Liver (tissue), 9 donors: Measurements from ENCODE around the gene ENPP1. TPM values are rescaled to one million over a fixed set of nuclear protein-coding genes. Genes with fewer than 3 reads are reported as not detected.

Experiments used
- DNase-seq: peaks from one replicate; pipeline ENCODE4 v3.0.0-alpha.2; 2017; ENCODE audit warnings: low spot score
- H3K27ac ChIP-seq, 2 donors: one replicate each; pipeline ENCODE4 v1.7.0; 2013; ENCODE audit warnings: inconsistent platforms in 2 of 2, low read length in 2 of 2, control low read depth in 1 of 2, low read depth in 1 of 2, mild to moderate bottlenecking in 1 of 2
- H3K27me3 ChIP-seq, 4 donors: one replicate each; pipeline versions ENCODE4 v1.6.1 to v1.7.0; 2013; ENCODE audit warnings: low read length in 3 of 4, inconsistent platforms in 1 of 4, mild to moderate bottlenecking in 1 of 4, moderate library complexity in 1 of 4; ENCODE audit not compliant: control insufficient read depth in 4 of 4, insufficient read depth in 4 of 4
- H3K36me3 ChIP-seq, 4 donors: one replicate each; pipeline versions ENCODE4 v1.6.1 to v1.7.0; 2013; ENCODE audit warnings: low read length in 3 of 4, mild to moderate bottlenecking in 3 of 4, low read depth in 1 of 4, moderate library complexity in 1 of 4; ENCODE audit not compliant: control insufficient read depth in 4 of 4, insufficient read depth in 3 of 4
- H3K4me1 ChIP-seq, 4 donors: one replicate each; pipeline versions ENCODE4 v1.6.1 to v1.7.0; 2013; ENCODE audit warnings: low read length in 3 of 4, mild to moderate bottlenecking in 3 of 4, moderate library complexity in 1 of 4; ENCODE audit not compliant: control insufficient read depth in 4 of 4, insufficient read depth in 4 of 4
- H3K4me3 ChIP-seq, 3 donors: one replicate each; pipeline versions ENCODE4 v1.6.1 to v1.7.0; 2013; ENCODE audit warnings: low read length in 3 of 3, control low read depth in 1 of 3, low read depth in 1 of 3, mild to moderate bottlenecking in 1 of 3
- H3K9ac ChIP-seq, 2 donors: one replicate each; pipeline ENCODE4 v1.7.0; 2013; ENCODE audit warnings: low read length in 2 of 2, mild to moderate bottlenecking in 2 of 2, moderate library complexity in 2 of 2, control low read depth in 1 of 2, low read depth in 1 of 2
- H3K9me3 ChIP-seq, 4 donors: one replicate each; pipeline versions ENCODE4 v1.6.1 to v1.7.0; 2013; ENCODE audit warnings: low read length in 3 of 4; ENCODE audit not compliant: control insufficient read depth in 4 of 4
- ATF3 ChIP-seq: IDR thresholded peaks from 2 replicates; pipeline ENCODE4 v1.6.1; 2016; ENCODE audit warnings: antibody characterized with exemption
- EGR1 ChIP-seq, 2 donors: IDR thresholded peaks; 2 replicates each; pipeline ENCODE4 v1.6.1; 2016 to 2018; ENCODE audit warnings: antibody characterized with exemption in 2 of 2, low read depth in 2 of 2
- FOXA1 ChIP-seq: IDR thresholded peaks from 2 replicates; pipeline ENCODE4 v1.6.1; 2016; ENCODE audit warnings: antibody characterized with exemption
- FOXA2 ChIP-seq: IDR thresholded peaks from 2 replicates; pipeline ENCODE4 v1.6.1; 2016; ENCODE audit warnings: antibody characterized with exemption
- GABPA ChIP-seq, 2 donors: IDR thresholded peaks in 1 of 2; conservative IDR thresholded peaks in 1 of 2; 2 replicates each; pipeline ENCODE4 v1.6.1; 2016; ENCODE audit warnings: antibody characterized with exemption in 2 of 2, mild to moderate bottlenecking in 1 of 2, moderate library complexity in 1 of 2
- HNF4A ChIP-seq, 2 donors: conservative IDR thresholded peaks; 2 replicates each; pipeline ENCODE4 v1.6.1; 2016; ENCODE audit warnings: antibody characterized with exemption in 2 of 2, mild to moderate bottlenecking in 2 of 2
- HNF4G ChIP-seq: IDR thresholded peaks from 2 replicates; pipeline ENCODE4 v1.6.1; 2016; ENCODE audit warnings: antibody characterized with exemption
- JUND ChIP-seq, 2 donors: IDR thresholded peaks; 2 replicates each; pipeline ENCODE4 v1.6.1; 2016; ENCODE audit warnings: antibody characterized with exemption in 2 of 2
- NR2F2 ChIP-seq: IDR thresholded peaks from 2 replicates; pipeline ENCODE4 v1.6.1; 2016; ENCODE audit warnings: antibody characterized with exemption
- RAD21 ChIP-seq, 2 donors: IDR thresholded peaks; 2 replicates each; pipeline ENCODE4 v1.6.1; 2016; ENCODE audit warnings: antibody characterized with exemption in 2 of 2, mild to moderate bottlenecking in 2 of 2
- SP1 ChIP-seq: IDR thresholded peaks from 2 replicates; pipeline ENCODE4 v1.6.1; 2018; ENCODE audit warnings: antibody characterized with exemption, mild to moderate bottlenecking
- YY1 ChIP-seq: IDR thresholded peaks from 2 replicates; pipeline ENCODE4 v1.6.1; 2016; ENCODE audit warnings: antibody characterized with exemption, mild to moderate bottlenecking
- ZBTB33 ChIP-seq: IDR thresholded peaks from 2 replicates; pipeline ENCODE4 v1.6.1; 2016; ENCODE audit warnings: antibody characterized with exemption
- WGBS: extraction: QIAGEN DNeasy Blood & Tissue Kit; methylation state at CpG from one replicate; pipeline ENCODE4 v1.1.7; 2013; 5-methylcytosine and 5-hydroxymethylcytosine counted together
- polyA plus RNA-seq, 2 donors: library from polyadenylated mRNA; stranded (reverse) in 1 of 2; unstranded in 1 of 2; fragments of 200-250 nt in 1 of 2; fragments of >200 nt in 1 of 2; fragmentation: Nextera tagmentation in 1 of 2; extraction: Ambion mirVana in 1 of 2; gene quantifications; one replicate each; pipeline versions ENCODE4 v1.2.1 to v1.2.3, GENCODE V29; 2013 to 2015
- total RNA-seq, 2 donors: library from RNA; depleted of rRNA; stranded (reverse); fragments of >200 nt; gene quantifications; one replicate each; pipeline ENCODE4 v1.2.3, GENCODE V29; 2014
- TF ChIP-seq, protein P1 (sequence below): fragments of 150-350 bp; IDR thresholded peaks from 2 replicates; pipeline ENCODE4 v1.5.1; 2017; ENCODE audit warnings: improper control_type of control experiment, low read depth, low read length; ENCODE audit not compliant: missing input control
- donor health status: healthy.
- donor health status: healthy.
- donor health status: healthy.
- donor health status: healthy.
- donor health status: healthy.

Gene ENPP1
- total and polyA plus RNA-seq, 4 donors: 9.5 to 53.1 (median 31.1) TPM

- no peak overlapping the region for H3K27ac ChIP-seq
- H3K27me3 ChIP-seq: no peaks in the 10 kb centered on the region
- DNase-seq: no peak
- no peak overlapping the region for H3K9ac ChIP-seq
- H3K4me1 ChIP-seq: peaks cover 2 to 14% (median 6%) of the 10 kb centered on the region in 4 donors
- 93% methylated on average over 4 of the region's 4 CpGs for WGBS
- TF ChIP-seq JUND (IDR thresholded peaks at IDR 0.05): no peak
- no peak for TF ChIP-seq RAD21 (IDR thresholded peaks at IDR 0.05)
- TF ChIP-seq ZBTB33: no peak
- TF ChIP-seq ATF3: no peak
- no peak for TF ChIP-seq NR2F2
- no peak for TF ChIP-seq FOXA1
- TF ChIP-seq SP1: no peak
- no peaks in the 10 kb centered on the region for H3K36me3 ChIP-seq
- no peaks in the 10 kb centered on the region for H3K9me3 ChIP-seq
- no peak overlapping the region for H3K4me3 ChIP-seq
Measured at GRCh38 chr6:131831392-131831791, 23.6 kb downstream of the ENPP1 start.

- Histone ChIP-seq H3K9me3 (no peaks in the 10 kb centered on the region), H3K4me3 (no peak overlapping the region), H3K4me1 (peaks cover 0 to 14% (median 2%) of the 10 kb centered on the region in 4 donors), H3K9ac (no peak overlapping the region), H3K27ac (no peak overlapping the region), H3K27me3 (no peaks in the 10 kb centered on the region), H3K36me3 (no peaks in the 10 kb centered on the region)
- TF ChIP-seq SP1: no peak
- no peak for TF ChIP-seq HNF4A (conservative IDR thresholded peaks at IDR 0.05)
- TF ChIP-seq FOXA2: no peak
- TF ChIP-seq YY1: no peak
- TF ChIP-seq EGR1 (IDR thresholded peaks at IDR 0.05; ENCODE audit: low read depth in 2 of 2): no peak
- TF ChIP-seq JUND (IDR thresholded peaks at IDR 0.05): no peak
- no peak for TF ChIP-seq NR2F2
- TF ChIP-seq FOXA1: no peak
- TF ChIP-seq GABPA (IDR thresholded peaks at IDR 0.05 in 1 of 2, conservative IDR thresholded peaks at IDR 0.05 in 1 of 2): no peak
- no peak for DNase-seq
- WGBS: 69% methylated on average over 1 of the region's 1 CpG
Measured at GRCh38 chr6:131831886-131832285, 24.1 kb downstream of the ENPP1 start.

- Histone ChIP-seq H3K4me1 (peaks cover 0 to 15% (median 1%) of the 10 kb centered on the region in 4 donors), H3K9ac (no peak overlapping the region), H3K27me3 (no peaks in the 10 kb centered on the region), H3K9me3 (no peaks in the 10 kb centered on the region), H3K27ac (no peak overlapping the region), H3K36me3 (no peaks in the 10 kb centered on the region), H3K4me3 (no peak overlapping the region)
- TF ChIP-seq EGR1 (IDR thresholded peaks at IDR 0.05; ENCODE audit: low read depth in 2 of 2) (no peak), JUND (IDR thresholded peaks at IDR 0.05) (no peak), HNF4G (no peak), RAD21 (IDR thresholded peaks at IDR 0.05) (no peak)
- TF ChIP-seq, protein P1, sequence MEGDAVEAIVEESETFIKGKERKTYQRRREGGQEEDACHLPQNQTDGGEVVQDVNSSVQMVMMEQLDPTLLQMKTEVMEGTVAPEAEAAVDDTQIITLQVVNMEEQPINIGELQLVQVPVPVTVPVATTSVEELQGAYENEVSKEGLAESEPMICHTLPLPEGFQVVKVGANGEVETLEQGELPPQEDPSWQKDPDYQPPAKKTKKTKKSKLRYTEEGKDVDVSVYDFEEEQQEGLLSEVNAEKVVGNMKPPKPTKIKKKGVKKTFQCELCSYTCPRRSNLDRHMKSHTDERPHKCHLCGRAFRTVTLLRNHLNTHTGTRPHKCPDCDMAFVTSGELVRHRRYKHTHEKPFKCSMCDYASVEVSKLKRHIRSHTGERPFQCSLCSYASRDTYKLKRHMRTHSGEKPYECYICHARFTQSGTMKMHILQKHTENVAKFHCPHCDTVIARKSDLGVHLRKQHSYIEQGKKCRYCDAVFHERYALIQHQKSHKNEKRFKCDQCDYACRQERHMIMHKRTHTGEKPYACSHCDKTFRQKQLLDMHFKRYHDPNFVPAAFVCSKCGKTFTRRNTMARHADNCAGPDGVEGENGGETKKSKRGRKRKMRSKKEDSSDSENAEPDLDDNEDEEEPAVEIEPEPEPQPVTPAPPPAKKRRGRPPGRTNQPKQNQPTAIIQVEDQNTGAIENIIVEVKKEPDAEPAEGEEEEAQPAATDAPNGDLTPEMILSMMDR: no peak
- 93% methylated on average over 1 of the region's 1 CpG for WGBS
- DNase-seq: no peak
Measured at GRCh38 chr6:131832363-131832762, 24.5 kb downstream of the ENPP1 start.
